ENCODE measurements around the gene ENTPD6. TPM values are rescaled to one million over a fixed set of nuclear protein-coding genes. Genes with fewer than 3 reads are reported as not detected.

Gene ENTPD6
- total and polyA plus RNA-seq, 2 experiments from 2014 or later: 32.9 to 50.4 TPM

- H3K4me2 ChIP-seq (ENCODE audit: unreplicated experiment): peak overlapping the region; percentile 67
- no peaks in the 10 kb centered on the region for H3K9me3 ChIP-seq (ENCODE audit: low read depth)
- peak overlapping the region; percentile 43 for H3K9ac ChIP-seq
- no peak for TF ChIP-seq EZH2phosphoT487 (IDR thresholded peaks at IDR 0.05; ENCODE audit: insufficient read depth, low read depth)
- no peak for TF ChIP-seq EZH2 (IDR thresholded peaks at IDR 0.05; ENCODE audit: insufficient read depth, poor library complexity, severe bottlenecking)
- in situ Hi-C loops (cut with MboI): no loop called here
- peak overlapping the region; percentile 61 for H3K4me3 ChIP-seq
- H3K27ac ChIP-seq: no peak overlapping the region
- H2AFZ ChIP-seq: peak overlapping the region; percentile 72
- H4K20me1 ChIP-seq (ENCODE audit: insufficient read depth): no peaks in the 10 kb centered on the region
- no peaks in the 10 kb centered on the region for H3F3A ChIP-seq (ENCODE audit: insufficient read depth)
- H3K9me2 ChIP-seq (ENCODE audit: insufficient read depth): no peaks in the 10 kb centered on the region
- no peaks in the 10 kb centered on the region for H3K36me3 ChIP-seq (ENCODE audit: low read depth)
- H3K27me3 ChIP-seq (replicated peaks; ENCODE audit: insufficient read depth): peaks cover 21% of the 10 kb centered on the region; the same call in 1 of the 2 replicates
- WGBS, 2 experiments (ENCODE audit: low coverage in 1 of 2, low lambda C conversion rate in 2 of 2, missing lambda C conversion rate in 2 of 2): 74 to 77% methylated on average over 17 of the region's 17 CpGs
- DNase-seq: peak; percentile 15
- H3K4me1 ChIP-seq (ENCODE audit: insufficient read depth): no peaks in the 10 kb centered on the region
- H3K79me2 ChIP-seq (ENCODE audit: insufficient read depth): no peaks in the 10 kb centered on the region
Observed at GRCh38 chr20:25148982-25149846, 46.3 kb upstream of the ENTPD6 start.

- Histone ChIP-seq H3K79me2 (ENCODE audit: insufficient read depth) (no peaks in the 10 kb centered on the region), H3K9me2 (ENCODE audit: insufficient read depth) (no peaks in the 10 kb centered on the region), H3K4me1 (ENCODE audit: insufficient read depth) (no peaks in the 10 kb centered on the region), H3K4me2 (ENCODE audit: unreplicated experiment) (no peak overlapping the region), H3K36me3 (ENCODE audit: low read depth) (no peaks in the 10 kb centered on the region), H3K27ac (no peak overlapping the region), H3K4me3 (no peak overlapping the region), H3K9ac (no peak overlapping the region), H3K9me3 (ENCODE audit: low read depth) (no peaks in the 10 kb centered on the region), H3K27me3 (replicated peaks; ENCODE audit: insufficient read depth) (peaks cover 17% of the 10 kb centered on the region; the same call in 1 of the 2 replicates), H4K20me1 (ENCODE audit: insufficient read depth) (no peaks in the 10 kb centered on the region), H3F3A (ENCODE audit: insufficient read depth) (no peaks in the 10 kb centered on the region), H2AFZ (no peak overlapping the region)
- DNase-seq: no peak
- TF ChIP-seq EZH2 (IDR thresholded peaks at IDR 0.05; ENCODE audit: insufficient read depth, poor library complexity, severe bottlenecking) (no peak), EZH2phosphoT487 (IDR thresholded peaks at IDR 0.05; ENCODE audit: insufficient read depth, low read depth) (no peak)
- WGBS, 2 experiments (ENCODE audit: low coverage in 1 of 2, low lambda C conversion rate in 2 of 2, missing lambda C conversion rate in 2 of 2): 70 to 76% methylated on average over 6 of the region's 6 CpGs
- in situ Hi-C loops (cut with MboI): no loop called here
Observed at GRCh38 chr20:25150016-25150415, 45.5 kb upstream of the ENTPD6 start.

GRCh38 chr20:25158043-25158442, 37.5 kb upstream of the ENTPD6 start:
- no peaks in the 10 kb centered on the region for H3K9me2 ChIP-seq (ENCODE audit: insufficient read depth)
- H3F3A ChIP-seq (ENCODE audit: insufficient read depth): no peaks in the 10 kb centered on the region
- no peak overlapping the region for H3K27ac ChIP-seq
- in situ Hi-C loops (cut with MboI): no loop called here
- H3K9ac ChIP-seq: no peak overlapping the region
- H2AFZ ChIP-seq: no peak overlapping the region
- no peak overlapping the region for H3K4me2 ChIP-seq (ENCODE audit: unreplicated experiment)
- no peaks in the 10 kb centered on the region for H3K9me3 ChIP-seq (ENCODE audit: low read depth)
- no peaks in the 10 kb centered on the region for H3K36me3 ChIP-seq (ENCODE audit: low read depth)
- no peaks in the 10 kb centered on the region for H3K4me1 ChIP-seq (ENCODE audit: insufficient read depth)
- no peak for DNase-seq
- no peak for TF ChIP-seq EZH2phosphoT487 (IDR thresholded peaks at IDR 0.05; ENCODE audit: insufficient read depth, low read depth)
- TF ChIP-seq EZH2 (IDR thresholded peaks at IDR 0.05; ENCODE audit: insufficient read depth, poor library complexity, severe bottlenecking): no peak
- H4K20me1 ChIP-seq (ENCODE audit: insufficient read depth): no peaks in the 10 kb centered on the region
- no peaks in the 10 kb centered on the region for H3K79me2 ChIP-seq (ENCODE audit: insufficient read depth)
- peaks cover 10% of the 10 kb centered on the region; the same call in 1 of the 2 replicates for H3K27me3 ChIP-seq (replicated peaks; ENCODE audit: insufficient read depth)
- H3K4me3 ChIP-seq: no peak overlapping the region
- WGBS, 2 experiments (ENCODE audit: low coverage in 1 of 2, low lambda C conversion rate in 2 of 2, missing lambda C conversion rate in 2 of 2): 55 to 71% methylated on average over 1 of the region's 1 CpG

- no peaks in the 10 kb centered on the region for H3K4me1 ChIP-seq (ENCODE audit: insufficient read depth)
- H3F3A ChIP-seq (ENCODE audit: insufficient read depth): no peaks in the 10 kb centered on the region
- no peaks in the 10 kb centered on the region for H3K9me2 ChIP-seq (ENCODE audit: insufficient read depth)
- no peak overlapping the region for H2AFZ ChIP-seq
- 49 to 50% methylated on average over 3 of the region's 3 CpGs for WGBS, 2 experiments (ENCODE audit: low coverage in 1 of 2, low lambda C conversion rate in 2 of 2, missing lambda C conversion rate in 2 of 2)
- H3K4me3 ChIP-seq: no peak overlapping the region
- H3K9ac ChIP-seq: no peak overlapping the region
- in situ Hi-C loops (cut with MboI): no loop called here
- H3K27me3 ChIP-seq (replicated peaks; ENCODE audit: insufficient read depth): peaks cover 32% of the 10 kb centered on the region
- H3K27ac ChIP-seq: no peak overlapping the region
- H3K4me2 ChIP-seq (ENCODE audit: unreplicated experiment): no peak overlapping the region
- no peaks in the 10 kb centered on the region for H3K79me2 ChIP-seq (ENCODE audit: insufficient read depth)
- TF ChIP-seq EZH2 (IDR thresholded peaks at IDR 0.05; ENCODE audit: insufficient read depth, poor library complexity, severe bottlenecking) (no peak), EZH2phosphoT487 (IDR thresholded peaks at IDR 0.05; ENCODE audit: insufficient read depth, low read depth) (no peak)
- H3K9me3 ChIP-seq (ENCODE audit: low read depth): no peaks in the 10 kb centered on the region
- no peaks in the 10 kb centered on the region for H4K20me1 ChIP-seq (ENCODE audit: insufficient read depth)
- H3K36me3 ChIP-seq (ENCODE audit: low read depth): no peaks in the 10 kb centered on the region
- DNase-seq: no peak
Observed at GRCh38 chr20:25160467-25160866, 35.0 kb upstream of the ENTPD6 start.
